ENCODE data around the gene ONECUT3. TPM values are rescaled to one million over a fixed set of nuclear protein-coding genes. Genes with fewer than 3 reads are reported as not detected.

Gene ONECUT3
- total and polyA plus RNA-seq, 4 donors: not detected

DNA sequence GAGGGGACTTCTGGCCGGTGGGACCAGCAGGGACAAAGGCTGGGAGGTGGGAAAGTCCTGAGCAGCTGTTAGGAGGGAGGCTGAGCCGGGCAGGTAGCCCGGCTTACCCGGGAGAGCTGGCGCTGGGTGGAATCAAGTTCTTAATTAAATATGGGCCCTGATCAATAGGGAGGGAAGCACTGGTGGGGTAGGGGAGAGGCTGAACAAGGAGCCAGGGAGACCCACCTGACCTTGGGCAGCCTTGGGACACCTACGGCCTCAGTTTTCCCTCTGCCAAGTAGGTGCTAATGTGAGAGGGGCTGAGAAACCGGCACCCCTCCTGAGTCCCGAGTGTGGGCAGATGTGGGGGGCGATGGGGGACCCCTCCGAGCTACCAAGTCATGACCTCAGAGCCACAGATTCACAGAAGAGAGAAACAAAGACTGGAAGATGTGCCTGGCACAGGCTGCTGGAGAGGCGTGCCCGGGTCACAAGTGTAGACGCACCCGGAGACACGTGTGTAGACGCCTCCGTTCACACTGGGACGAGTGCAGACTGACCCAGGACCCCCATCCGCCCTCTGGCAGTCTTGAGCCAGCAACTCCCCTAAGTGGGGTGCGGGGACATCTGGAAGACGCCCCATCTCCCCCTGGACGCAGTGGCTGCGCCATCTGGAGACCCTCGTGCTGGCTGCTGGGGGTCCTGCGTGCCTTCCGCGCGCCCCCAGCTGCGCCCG is 8.4 kb downstream of the ONECUT3 start:
- Histone ChIP-seq H3K27ac (ENCODE audit: low read depth in 1 of 2, low read length in 2 of 2) (no peak overlapping the region), H3K4me1 (ENCODE audit: control insufficient read depth in 4 of 4, insufficient read depth in 4 of 4, low read length in 3 of 4) (peaks cover 0 to 7% (median 1%) of the 10 kb centered on the region in 4 donors), H3K27me3 (ENCODE audit: control insufficient read depth in 4 of 4, insufficient read depth in 4 of 4, low read length in 3 of 4) (peaks cover 12 to 33% (median 21%) of the 10 kb centered on the region in 4 donors), H3K9me3 (ENCODE audit: control insufficient read depth in 4 of 4, low read length in 3 of 4) (no peaks in the 10 kb centered on the region), H3K36me3 (ENCODE audit: control insufficient read depth in 4 of 4, insufficient read depth in 3 of 4, low read depth in 1 of 4, low read length in 3 of 4) (no peaks in the 10 kb centered on the region), H3K9ac (ENCODE audit: low read depth in 1 of 2, low read length in 2 of 2) (no peak overlapping the region), H3K4me3 (ENCODE audit: low read depth in 1 of 3, low read length in 3 of 3) (no peak overlapping the region)
- no peak for DNase-seq (ENCODE audit: low spot score)
- TF ChIP-seq, protein P1, sequence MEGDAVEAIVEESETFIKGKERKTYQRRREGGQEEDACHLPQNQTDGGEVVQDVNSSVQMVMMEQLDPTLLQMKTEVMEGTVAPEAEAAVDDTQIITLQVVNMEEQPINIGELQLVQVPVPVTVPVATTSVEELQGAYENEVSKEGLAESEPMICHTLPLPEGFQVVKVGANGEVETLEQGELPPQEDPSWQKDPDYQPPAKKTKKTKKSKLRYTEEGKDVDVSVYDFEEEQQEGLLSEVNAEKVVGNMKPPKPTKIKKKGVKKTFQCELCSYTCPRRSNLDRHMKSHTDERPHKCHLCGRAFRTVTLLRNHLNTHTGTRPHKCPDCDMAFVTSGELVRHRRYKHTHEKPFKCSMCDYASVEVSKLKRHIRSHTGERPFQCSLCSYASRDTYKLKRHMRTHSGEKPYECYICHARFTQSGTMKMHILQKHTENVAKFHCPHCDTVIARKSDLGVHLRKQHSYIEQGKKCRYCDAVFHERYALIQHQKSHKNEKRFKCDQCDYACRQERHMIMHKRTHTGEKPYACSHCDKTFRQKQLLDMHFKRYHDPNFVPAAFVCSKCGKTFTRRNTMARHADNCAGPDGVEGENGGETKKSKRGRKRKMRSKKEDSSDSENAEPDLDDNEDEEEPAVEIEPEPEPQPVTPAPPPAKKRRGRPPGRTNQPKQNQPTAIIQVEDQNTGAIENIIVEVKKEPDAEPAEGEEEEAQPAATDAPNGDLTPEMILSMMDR (IDR thresholded peaks at IDR 0.05; ENCODE audit: low read depth, low read length, missing input control): no peak
- TF ChIP-seq SP1 (IDR thresholded peaks at IDR 0.05): no peak
- no peak for TF ChIP-seq FOXA2 (IDR thresholded peaks at IDR 0.05)
- TF ChIP-seq EGR1 (IDR thresholded peaks at IDR 0.05; ENCODE audit: low read depth in 2 of 2): no peak
- no peak for TF ChIP-seq GABPA (IDR thresholded peaks at IDR 0.05 in 1 of 2, conservative IDR thresholded peaks at IDR 0.05 in 1 of 2)
- TF ChIP-seq, protein P2, sequence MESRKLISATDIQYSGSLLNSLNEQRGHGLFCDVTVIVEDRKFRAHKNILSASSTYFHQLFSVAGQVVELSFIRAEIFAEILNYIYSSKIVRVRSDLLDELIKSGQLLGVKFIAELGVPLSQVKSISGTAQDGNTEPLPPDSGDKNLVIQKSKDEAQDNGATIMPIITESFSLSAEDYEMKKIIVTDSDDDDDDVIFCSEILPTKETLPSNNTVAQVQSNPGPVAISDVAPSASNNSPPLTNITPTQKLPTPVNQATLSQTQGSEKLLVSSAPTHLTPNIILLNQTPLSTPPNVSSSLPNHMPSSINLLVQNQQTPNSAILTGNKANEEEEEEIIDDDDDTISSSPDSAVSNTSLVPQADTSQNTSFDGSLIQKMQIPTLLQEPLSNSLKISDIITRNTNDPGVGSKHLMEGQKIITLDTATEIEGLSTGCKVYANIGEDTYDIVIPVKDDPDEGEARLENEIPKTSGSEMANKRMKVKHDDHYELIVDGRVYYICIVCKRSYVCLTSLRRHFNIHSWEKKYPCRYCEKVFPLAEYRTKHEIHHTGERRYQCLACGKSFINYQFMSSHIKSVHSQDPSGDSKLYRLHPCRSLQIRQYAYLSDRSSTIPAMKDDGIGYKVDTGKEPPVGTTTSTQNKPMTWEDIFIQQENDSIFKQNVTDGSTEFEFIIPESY (IDR thresholded peaks at IDR 0.05): no peak
- TF ChIP-seq JUND (IDR thresholded peaks at IDR 0.05): no peak
- TF ChIP-seq, protein P3, sequence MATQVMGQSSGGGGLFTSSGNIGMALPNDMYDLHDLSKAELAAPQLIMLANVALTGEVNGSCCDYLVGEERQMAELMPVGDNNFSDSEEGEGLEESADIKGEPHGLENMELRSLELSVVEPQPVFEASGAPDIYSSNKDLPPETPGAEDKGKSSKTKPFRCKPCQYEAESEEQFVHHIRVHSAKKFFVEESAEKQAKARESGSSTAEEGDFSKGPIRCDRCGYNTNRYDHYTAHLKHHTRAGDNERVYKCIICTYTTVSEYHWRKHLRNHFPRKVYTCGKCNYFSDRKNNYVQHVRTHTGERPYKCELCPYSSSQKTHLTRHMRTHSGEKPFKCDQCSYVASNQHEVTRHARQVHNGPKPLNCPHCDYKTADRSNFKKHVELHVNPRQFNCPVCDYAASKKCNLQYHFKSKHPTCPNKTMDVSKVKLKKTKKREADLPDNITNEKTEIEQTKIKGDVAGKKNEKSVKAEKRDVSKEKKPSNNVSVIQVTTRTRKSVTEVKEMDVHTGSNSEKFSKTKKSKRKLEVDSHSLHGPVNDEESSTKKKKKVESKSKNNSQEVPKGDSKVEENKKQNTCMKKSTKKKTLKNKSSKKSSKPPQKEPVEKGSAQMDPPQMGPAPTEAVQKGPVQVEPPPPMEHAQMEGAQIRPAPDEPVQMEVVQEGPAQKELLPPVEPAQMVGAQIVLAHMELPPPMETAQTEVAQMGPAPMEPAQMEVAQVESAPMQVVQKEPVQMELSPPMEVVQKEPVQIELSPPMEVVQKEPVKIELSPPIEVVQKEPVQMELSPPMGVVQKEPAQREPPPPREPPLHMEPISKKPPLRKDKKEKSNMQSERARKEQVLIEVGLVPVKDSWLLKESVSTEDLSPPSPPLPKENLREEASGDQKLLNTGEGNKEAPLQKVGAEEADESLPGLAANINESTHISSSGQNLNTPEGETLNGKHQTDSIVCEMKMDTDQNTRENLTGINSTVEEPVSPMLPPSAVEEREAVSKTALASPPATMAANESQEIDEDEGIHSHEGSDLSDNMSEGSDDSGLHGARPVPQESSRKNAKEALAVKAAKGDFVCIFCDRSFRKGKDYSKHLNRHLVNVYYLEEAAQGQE (IDR thresholded peaks at IDR 0.05): no peak
- no peak for TF ChIP-seq HNF4G (IDR thresholded peaks at IDR 0.05)
- no peak for TF ChIP-seq RXRA (IDR thresholded peaks at IDR 0.05)
- TF ChIP-seq HNF4A (conservative IDR thresholded peaks at IDR 0.05): no peak
- TF ChIP-seq FOXA1 (IDR thresholded peaks at IDR 0.05): no peak
- TF ChIP-seq TAF1 (conservative IDR thresholded peaks at IDR 0.05): no peak
- TF ChIP-seq, protein P4, sequence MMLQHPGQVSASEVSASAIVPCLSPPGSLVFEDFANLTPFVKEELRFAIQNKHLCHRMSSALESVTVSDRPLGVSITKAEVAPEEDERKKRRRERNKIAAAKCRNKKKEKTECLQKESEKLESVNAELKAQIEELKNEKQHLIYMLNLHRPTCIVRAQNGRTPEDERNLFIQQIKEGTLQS (IDR thresholded peaks at IDR 0.05): no peak
- TF ChIP-seq, protein P5, sequence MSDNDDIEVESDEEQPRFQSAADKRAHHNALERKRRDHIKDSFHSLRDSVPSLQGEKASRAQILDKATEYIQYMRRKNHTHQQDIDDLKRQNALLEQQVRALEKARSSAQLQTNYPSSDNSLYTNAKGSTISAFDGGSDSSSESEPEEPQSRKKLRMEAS (IDR thresholded peaks at IDR 0.05): no peak
- 17% methylated on average over 30 of the region's 30 CpGs for WGBS

Data from liver (tissue), 9 donors.